Liver (tissue), 9 donors: Measurements from ENCODE around the gene SDF2L1. TPM values are rescaled to one million over a fixed set of nuclear protein-coding genes. Genes with fewer than 3 reads are reported as not detected.
"Not testable (repeated sequence)": the region's sequence is repeated elsewhere in the genome, so short reads cannot be mapped to it uniquely, and the experiment has no call there.

Experiments used
- DNase-seq: peaks from one replicate; pipeline ENCODE4 v3.0.0-alpha.2; 2017; ENCODE audit warnings: low spot score
- H3K27ac ChIP-seq, 2 donors: one replicate each; pipeline ENCODE4 v1.7.0; 2013; ENCODE audit warnings: inconsistent platforms in 2 of 2, low read length in 2 of 2, control low read depth in 1 of 2, low read depth in 1 of 2, mild to moderate bottlenecking in 1 of 2
- H3K27me3 ChIP-seq, 4 donors: one replicate each; pipeline versions ENCODE4 v1.6.1 to v1.7.0; 2013; ENCODE audit warnings: low read length in 3 of 4, inconsistent platforms in 1 of 4, mild to moderate bottlenecking in 1 of 4, moderate library complexity in 1 of 4; ENCODE audit not compliant: control insufficient read depth in 4 of 4, insufficient read depth in 4 of 4
- H3K36me3 ChIP-seq, 4 donors: one replicate each; pipeline versions ENCODE4 v1.6.1 to v1.7.0; 2013; ENCODE audit warnings: low read length in 3 of 4, mild to moderate bottlenecking in 3 of 4, low read depth in 1 of 4, moderate library complexity in 1 of 4; ENCODE audit not compliant: control insufficient read depth in 4 of 4, insufficient read depth in 3 of 4
- H3K4me1 ChIP-seq, 4 donors: one replicate each; pipeline versions ENCODE4 v1.6.1 to v1.7.0; 2013; ENCODE audit warnings: low read length in 3 of 4, mild to moderate bottlenecking in 3 of 4, moderate library complexity in 1 of 4; ENCODE audit not compliant: control insufficient read depth in 4 of 4, insufficient read depth in 4 of 4
- H3K4me3 ChIP-seq, 3 donors: one replicate each; pipeline versions ENCODE4 v1.6.1 to v1.7.0; 2013; ENCODE audit warnings: low read length in 3 of 3, control low read depth in 1 of 3, low read depth in 1 of 3, mild to moderate bottlenecking in 1 of 3
- H3K9ac ChIP-seq, 2 donors: one replicate each; pipeline ENCODE4 v1.7.0; 2013; ENCODE audit warnings: low read length in 2 of 2, mild to moderate bottlenecking in 2 of 2, moderate library complexity in 2 of 2, control low read depth in 1 of 2, low read depth in 1 of 2
- H3K9me3 ChIP-seq, 4 donors: one replicate each; pipeline versions ENCODE4 v1.6.1 to v1.7.0; 2013; ENCODE audit warnings: low read length in 3 of 4; ENCODE audit not compliant: control insufficient read depth in 4 of 4
- ATF3 ChIP-seq: IDR thresholded peaks from 2 replicates; pipeline ENCODE4 v1.6.1; 2016; ENCODE audit warnings: antibody characterized with exemption
- CTCF ChIP-seq: fragments of 150-350 bp; IDR thresholded peaks from 2 replicates; pipeline ENCODE4 v1.5.1; 2017; ENCODE audit warnings: improper control_type of control experiment, low read depth, low read length; ENCODE audit not compliant: missing input control
- FOXA1 ChIP-seq: IDR thresholded peaks from 2 replicates; pipeline ENCODE4 v1.6.1; 2016; ENCODE audit warnings: antibody characterized with exemption
- FOXA2 ChIP-seq: IDR thresholded peaks from 2 replicates; pipeline ENCODE4 v1.6.1; 2016; ENCODE audit warnings: antibody characterized with exemption
- GABPA ChIP-seq, 2 donors: IDR thresholded peaks in 1 of 2; conservative IDR thresholded peaks in 1 of 2; 2 replicates each; pipeline ENCODE4 v1.6.1; 2016; ENCODE audit warnings: antibody characterized with exemption in 2 of 2, mild to moderate bottlenecking in 1 of 2, moderate library complexity in 1 of 2
- HNF4A ChIP-seq, 2 donors: conservative IDR thresholded peaks; 2 replicates each; pipeline ENCODE4 v1.6.1; 2016; ENCODE audit warnings: antibody characterized with exemption in 2 of 2, mild to moderate bottlenecking in 2 of 2
- HNF4G ChIP-seq: IDR thresholded peaks from 2 replicates; pipeline ENCODE4 v1.6.1; 2016; ENCODE audit warnings: antibody characterized with exemption
- JUND ChIP-seq, 2 donors: IDR thresholded peaks; 2 replicates each; pipeline ENCODE4 v1.6.1; 2016; ENCODE audit warnings: antibody characterized with exemption in 2 of 2
- MAX ChIP-seq: IDR thresholded peaks from 2 replicates; pipeline ENCODE4 v1.6.1; 2016; ENCODE audit warnings: antibody characterized with exemption
- NR2F2 ChIP-seq: IDR thresholded peaks from 2 replicates; pipeline ENCODE4 v1.6.1; 2016; ENCODE audit warnings: antibody characterized with exemption
- RAD21 ChIP-seq, 2 donors: IDR thresholded peaks; 2 replicates each; pipeline ENCODE4 v1.6.1; 2016; ENCODE audit warnings: antibody characterized with exemption in 2 of 2, mild to moderate bottlenecking in 2 of 2
- REST ChIP-seq: IDR thresholded peaks from 2 replicates; pipeline ENCODE4 v1.6.1; 2016; ENCODE audit warnings: antibody characterized with exemption, mild to moderate bottlenecking
- RXRA ChIP-seq, 2 donors: IDR thresholded peaks; 2 replicates each; pipeline ENCODE4 v1.6.1; 2017 to 2018; ENCODE audit warnings: antibody characterized with exemption in 2 of 2, mild to moderate bottlenecking in 1 of 2
- SP1 ChIP-seq: IDR thresholded peaks from 2 replicates; pipeline ENCODE4 v1.6.1; 2018; ENCODE audit warnings: antibody characterized with exemption, mild to moderate bottlenecking
- TAF1 ChIP-seq: conservative IDR thresholded peaks from 2 replicates; pipeline ENCODE4 v1.6.1; 2016; ENCODE audit warnings: antibody characterized with exemption, mild to moderate bottlenecking
- YY1 ChIP-seq: IDR thresholded peaks from 2 replicates; pipeline ENCODE4 v1.6.1; 2016; ENCODE audit warnings: antibody characterized with exemption, mild to moderate bottlenecking
- ZBTB33 ChIP-seq: IDR thresholded peaks from 2 replicates; pipeline ENCODE4 v1.6.1; 2016; ENCODE audit warnings: antibody characterized with exemption
- WGBS: extraction: QIAGEN DNeasy Blood & Tissue Kit; methylation state at CpG from one replicate; pipeline ENCODE4 v1.1.7; 2013; 5-methylcytosine and 5-hydroxymethylcytosine counted together
- polyA plus RNA-seq, 2 donors: library from polyadenylated mRNA; stranded (reverse) in 1 of 2; unstranded in 1 of 2; fragments of 200-250 nt in 1 of 2; fragments of >200 nt in 1 of 2; fragmentation: Nextera tagmentation in 1 of 2; extraction: Ambion mirVana in 1 of 2; gene quantifications; one replicate each; pipeline versions ENCODE4 v1.2.1 to v1.2.3, GENCODE V29; 2013 to 2015
- total RNA-seq, 2 donors: library from RNA; depleted of rRNA; stranded (reverse); fragments of >200 nt; gene quantifications; one replicate each; pipeline ENCODE4 v1.2.3, GENCODE V29; 2014
- donor health status: healthy.
- donor health status: healthy.
- donor health status: healthy.
- donor health status: healthy.
- donor health status: healthy.

The SDF2L1 gene
- total and polyA plus RNA-seq, 4 donors, result 36.3 to 173 (median 82.9) TPM

GRCh38 chr22:21636629-21637218, 5.4 kb upstream of the SDF2L1 start:
- Histone ChIP-seq H3K9ac (no peak overlapping the region), H3K36me3 (no peaks in the 10 kb centered on the region), H3K27ac (no peak overlapping the region), H3K9me3 (no peaks in the 10 kb centered on the region), H3K27me3 (no peaks in the 10 kb centered on the region), H3K4me3 (no peak overlapping the region), H3K4me1 (peaks cover 3 to 11% (median 3%) of the 10 kb centered on the region in 4 donors)
- 93% methylated on average over 17 of the region's 17 CpGs for WGBS
- no peak for TF ChIP-seq NR2F2
- no peak for TF ChIP-seq GABPA (IDR thresholded peaks at IDR 0.05 in 1 of 2, conservative IDR thresholded peaks at IDR 0.05 in 1 of 2)
- TF ChIP-seq HNF4G, result no peak
- TF ChIP-seq SP1, result no peak
- no peak for TF ChIP-seq ATF3
- no peak for TF ChIP-seq RXRA (IDR thresholded peaks at IDR 0.05)
- TF ChIP-seq ZBTB33, result no peak
- no peak for TF ChIP-seq JUND (IDR thresholded peaks at IDR 0.05)
- no peak for DNase-seq

GRCh38 chr22:21637450-21637849, 4.7 kb upstream of the SDF2L1 start:
- 80% methylated on average over 2 of the region's 2 CpGs for WGBS
- not testable (repeated sequence) for H3K9ac ChIP-seq, DNase-seq, H3K27me3 ChIP-seq, H3K9me3 ChIP-seq, H3K36me3 ChIP-seq, H3K27ac ChIP-seq, H3K4me3 ChIP-seq
- peaks cover 3 to 15% (median 5%) of the 10 kb centered on the region in 4 donors for H3K4me1 ChIP-seq

- no peak for DNase-seq
- Histone ChIP-seq H3K9ac (no peak overlapping the region), H3K4me3 (no peak overlapping the region), H3K27ac (no peak overlapping the region), H3K27me3 (no peaks in the 10 kb centered on the region), H3K4me1 (peaks cover 8 to 22% (median 14%) of the 10 kb centered on the region in 4 donors), H3K36me3 (peaks cover 0 to 5% (median under 1%) of the 10 kb centered on the region in 4 donors), H3K9me3 (no peaks in the 10 kb centered on the region)
- WGBS, result 88% methylated on average over 4 of the region's 4 CpGs
- TF ChIP-seq FOXA1 (no peak), NR2F2 (no peak), MAX (no peak), GABPA (IDR thresholded peaks at IDR 0.05 in 1 of 2, conservative IDR thresholded peaks at IDR 0.05 in 1 of 2) (no peak), SP1 (no peak), TAF1 (no peak), CTCF (no peak), RAD21 (IDR thresholded peaks at IDR 0.05) (no peak), JUND (IDR thresholded peaks at IDR 0.05) (no peak), HNF4A (conservative IDR thresholded peaks at IDR 0.05) (no peak), RXRA (IDR thresholded peaks at IDR 0.05) (no peak), ZBTB33 (no peak), REST (no peak), ATF3 (no peak), FOXA2 (no peak), YY1 (no peak), HNF4G (no peak)
These were observed 2.7 kb upstream of the SDF2L1 start for GRCh38 chr22:21639359-21639758.
